SK-N-SH (cell line): Measurements from ENCODE around the gene C10orf67. TPM values are rescaled to one million over a fixed set of nuclear protein-coding genes. Genes with fewer than 3 reads are reported as not detected.
"Not testable (repeated sequence)": the region's sequence is repeated elsewhere in the genome, so short reads cannot be mapped to it uniquely, and the experiment has no call there.

ENCODE experiments used
- CTCF ChIA-PET: fragments of 300-600, 350-600 bp; formaldehyde crosslinking; extraction: SDS; loops from one replicate; lab custom pipeline; 2021; lab: Yijun Ruan, JAX
- POLR2A ChIA-PET: fragments of 350-600 bp; sonication (Branson Sonifier 250); formaldehyde crosslinking; extraction: SDS; loops from one replicate; lab custom pipeline; 2020; ENCODE audit warnings: antibody characterized with exemption, inconsistent platforms; lab: Yijun Ruan, JAX
- DNase-seq: peaks from one replicate; pipeline ENCODE4 v3.0.0; 2012
- H2AFZ ChIP-seq: fragments of 200-600 bp; sonication (generic); 2 replicates; pipeline ENCODE4 v1.8.1; 2016; ENCODE audit warnings: antibody characterized with exemption, mild to moderate bottlenecking, low read depth
- H3F3A ChIP-seq: fragments of 200-600 bp; sonication (generic); replicated peaks from 2 replicates; pipeline ENCODE3; 2016; ENCODE audit warnings: antibody characterized with exemption, mild to moderate bottlenecking; ENCODE audit not compliant: insufficient read depth
- H3K27ac ChIP-seq, 2 experiments: fragments of 200-500 bp in 1 of 2; fragments of 200-600 bp in 1 of 2; sonication (Bioruptor generic) in 1 of 2; sonication (generic), shearing (Covaris generic) in 1 of 2; 2 replicates each; pipeline versions ENCODE4 v1.5.1 to v1.6.1; 2014 to 2016; ENCODE audit warnings: low read depth in 2 of 2, inconsistent platforms in 1 of 2, low read length in 1 of 2, mild to moderate bottlenecking in 1 of 2, mixed read lengths in 1 of 2
- H3K27me3 ChIP-seq: fragments of 200-600 bp; sonication (generic), shearing (Covaris generic); 2 replicates; pipeline ENCODE4 v1.6.1; 2016; ENCODE audit warnings: mixed run types; ENCODE audit not compliant: insufficient read depth
- H3K36me3 ChIP-seq, 2 experiments: fragments of 200-500 bp in 1 of 2; fragments of 200-600 bp in 1 of 2; sonication (Bioruptor generic) in 1 of 2; sonication (generic) in 1 of 2; replicated peaks in 1 of 2; 2 replicates each; pipeline versions ENCODE3 to v1.5.1; 2014 to 2016; ENCODE audit warnings: low read length in 1 of 2, mild to moderate bottlenecking in 1 of 2; ENCODE audit not compliant: insufficient read depth in 2 of 2, control insufficient read depth in 1 of 2
- H3K4me1 ChIP-seq, 2 experiments: fragments of 200-500 bp in 1 of 2; fragments of 200-600 bp in 1 of 2; sonication (Bioruptor generic) in 1 of 2; sonication (generic), shearing (Covaris generic) in 1 of 2; 2 replicates each; pipeline versions ENCODE4 v1.5.1 to v1.6.1; 2014 to 2016; ENCODE audit warnings: low read depth in 1 of 2, low read length in 1 of 2, mixed run types in 1 of 2; ENCODE audit not compliant: insufficient read depth in 2 of 2, control insufficient read depth in 1 of 2
- H3K4me2 ChIP-seq: fragments of 200-600 bp; sonication (generic), shearing (Covaris generic); 2 replicates; pipeline ENCODE4 v1.6.1; 2017; ENCODE audit warnings: mixed run types
- H3K4me3 ChIP-seq, 2 experiments: fragments of 200-500 bp in 1 of 2; fragments of 200-600 bp in 1 of 2; sonication (Bioruptor generic) in 1 of 2; sonication (generic), shearing (Covaris generic) in 1 of 2; 2 replicates each; pipeline versions ENCODE4 v1.5.1 to v1.8.1; 2014 to 2016; ENCODE audit warnings: low read depth in 2 of 2, inconsistent platforms in 1 of 2, low read length in 1 of 2, mild to moderate bottlenecking in 1 of 2, mixed read lengths in 1 of 2, moderate library complexity in 1 of 2
- H3K79me2 ChIP-seq: fragments of 200-600 bp; sonication (generic); 2 replicates; pipeline ENCODE4 v1.8.1; 2017; ENCODE audit warnings: mild to moderate bottlenecking; ENCODE audit not compliant: insufficient read depth
- H3K9ac ChIP-seq: fragments of 200-600 bp; sonication (generic); 2 replicates; pipeline ENCODE4 v1.6.1; 2017; ENCODE audit warnings: mixed run types
- H3K9me2 ChIP-seq: fragments of 200-600 bp; sonication (generic); 2 replicates; pipeline ENCODE4 v1.6.1; 2017; ENCODE audit warnings: mixed run types
- H3K9me3 ChIP-seq: fragments of 200-600 bp; sonication (generic); 2 replicates; pipeline ENCODE4 v1.6.1; 2017; ENCODE audit warnings: mixed run types, mild to moderate bottlenecking, moderate library complexity
- H4K20me1 ChIP-seq: fragments of 200-600 bp; sonication (generic); 2 replicates; pipeline ENCODE4 v1.6.1; 2017; ENCODE audit warnings: mild to moderate bottlenecking, mixed run types; ENCODE audit not compliant: insufficient read depth
- ELF1 ChIP-seq: IDR thresholded peaks from 2 replicates; pipeline ENCODE4 v1.4.0; 2012
- GABPA ChIP-seq: IDR thresholded peaks from 2 replicates; pipeline ENCODE4 v1.4.0; 2012; ENCODE audit warnings: low read depth, mild to moderate bottlenecking
- IRF3 ChIP-seq: fragments of 150-350 bp; IDR thresholded peaks from 2 replicates; pipeline ENCODE4 v1.6.1; 2016; ENCODE audit warnings: mild to moderate bottlenecking, low read depth, low read length
- NRF1 ChIP-seq: IDR thresholded peaks from 2 replicates; pipeline ENCODE4 v1.6.1; 2012; ENCODE audit warnings: low read depth, mild to moderate bottlenecking, low read length
- PBX3 ChIP-seq: IDR thresholded peaks from 2 replicates; pipeline ENCODE4; 2012
- REST ChIP-seq: IDR thresholded peaks from 2 replicates; pipeline ENCODE4 v1.6.1; 2012; ENCODE audit warnings: mild to moderate bottlenecking, low read depth, low read length, moderate library complexity
- SMC3 ChIP-seq: IDR thresholded peaks from 2 replicates; pipeline ENCODE4 v1.6.1; 2012; ENCODE audit warnings: low read depth, low read length, improper control_type of control experiment
- TAF1 ChIP-seq: IDR thresholded peaks from 2 replicates; pipeline ENCODE4 v1.6.1; 2012; ENCODE audit warnings: low read depth, mild to moderate bottlenecking, low read length, moderate library complexity, borderline replicate concordance
- TCF12 ChIP-seq: IDR thresholded peaks from 2 replicates; pipeline ENCODE4 v1.4.0; 2012
- USF2 ChIP-seq: fragments of 150-350 bp; IDR thresholded peaks from 2 replicates; pipeline ENCODE4 v1.6.1; 2017; ENCODE audit warnings: antibody characterized with exemption, low read length, low read depth, borderline replicate concordance
- ZBTB33 ChIP-seq: IDR thresholded peaks from 2 replicates; pipeline ENCODE4 v1.4.0; 2012; ENCODE audit warnings: low read depth, borderline replicate concordance
- WGBS: methylation state at CpG from one replicate; pipeline ENCODE4 v1.1.6; 2017; ENCODE audit warnings: low lambda C conversion rate; 5-methylcytosine and 5-hydroxymethylcytosine counted together
- polyA plus RNA-seq, 3 experiments: library from polyadenylated mRNA; depleted of rRNA; stranded (reverse); fragments of >200 nt; gene quantifications; 2 replicates each; pipeline ENCODE4 v1.2.3, GENCODE V29; 2012

Gene C10orf67
- polyA plus RNA-seq, 1 of the 3 experiments (the other 2 are of a cell fraction): 0.97 TPM

GRCh38 chr10:23310404-23310803, 34.2 kb downstream of the C10orf67 start:
- TF ChIP-seq ZBTB33 (no peak), REST (no peak), PBX3 (peak; percentile 29; the same call in 1 of the 2 replicates), GABPA (no peak), ELF1 (no peak), NRF1 (no peak), SMC3 (no peak), USF2 (no peak), IRF3 (no peak), TAF1 (no peak), TCF12 (peak; percentile 44; the same call in 1 of the 2 replicates)
- H3K27me3 ChIP-seq: no peaks in the 10 kb centered on the region
- H3K36me3 ChIP-seq: no peaks in the 10 kb centered on the region
- DNase-seq: no peak
- H3K4me1 ChIP-seq: peaks cover 0 to 4% of the 10 kb centered on the region in 2 experiments; a peak in 1 of 4 replicates
- H3K27ac ChIP-seq: no peak overlapping the region
- POLR2A ChIA-PET: no interaction called here
- no peaks in the 10 kb centered on the region for H3F3A ChIP-seq
- no peak overlapping the region for H3K4me2 ChIP-seq
- WGBS: 0% methylated on average over 1 of the region's 1 CpG
- no peak overlapping the region for H2AFZ ChIP-seq
- no peaks in the 10 kb centered on the region for H3K79me2 ChIP-seq
- H4K20me1 ChIP-seq: no peaks in the 10 kb centered on the region
- no peak overlapping the region for H3K4me3 ChIP-seq
- no peaks in the 10 kb centered on the region for H3K9me3 ChIP-seq
- CTCF ChIA-PET: interaction anchor here (1.2 to 13.5 kb wide), 3 partner anchors 18 to 217 kb away, joined by 3 to 183 read pairs (median 32); no protein-coding TSS in a partner anchor
- H3K9ac ChIP-seq: no peak overlapping the region
- H3K9me2 ChIP-seq: no peaks in the 10 kb centered on the region

- H3F3A ChIP-seq, H3K27me3 ChIP-seq, H3K4me3 ChIP-seq, H4K20me1 ChIP-seq, H3K27ac ChIP-seq, H3K9me2 ChIP-seq, H3K79me2 ChIP-seq, POLR2A ChIA-PET, H3K9me3 ChIP-seq, H2AFZ ChIP-seq, H3K4me2 ChIP-seq, DNase-seq, H3K36me3 ChIP-seq, H3K4me1 ChIP-seq, H3K9ac ChIP-seq: not testable (repeated sequence)
- CTCF ChIA-PET: interaction anchor here (0.6 kb wide), 1 partner anchor 34 kb away, joined by 3 read pairs; no protein-coding TSS in a partner anchor
- 39% methylated on average over 6 of the region's 7 CpGs for WGBS
These were observed 44.6 kb downstream of the C10orf67 start for GRCh38 chr10:23299961-23300360.
